Measurements from ENCODE around the gene GPR155. TPM values are rescaled to one million over a fixed set of nuclear protein-coding genes. Genes with fewer than 3 reads are reported as not detected.

The GPR155 gene
- total and polyA plus RNA-seq, 9 of the 15 experiments (the other 6 are each of a cell fraction or from before 2014, with no cell fraction given): 0.04 to 0.40 (median 0.11) TPM; not detected in 1

DNA sequence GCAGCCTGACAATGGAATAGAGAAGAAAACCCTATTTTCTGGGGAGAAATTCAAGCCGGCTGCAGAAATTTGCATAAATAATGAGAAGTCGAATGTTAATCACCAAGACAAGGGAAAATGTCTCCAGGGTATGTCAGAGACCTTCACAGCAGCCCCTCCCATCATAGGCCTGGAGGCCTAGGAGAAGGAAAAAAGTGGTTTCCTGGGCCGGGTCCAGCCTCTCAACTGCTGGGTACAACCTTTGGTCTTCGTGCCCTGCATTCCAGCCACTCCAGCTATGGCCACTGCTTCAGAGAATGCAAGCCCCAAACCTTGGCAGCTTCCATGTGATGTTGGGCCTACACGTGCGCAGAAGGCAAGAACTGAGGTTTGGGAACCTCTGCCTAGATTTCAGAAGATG is 97.3 kb downstream of the GPR155 start:
- Histone ChIP-seq H4K20me1 (replicated peaks; ENCODE audit: control insufficient read depth, insufficient read depth, low read length) (no peaks in the 10 kb centered on the region), H3K27ac (ENCODE audit: extremely low read depth, low read depth, low read length) (no peak overlapping the region), H3K4me1 (replicated peaks in 1 of 2; ENCODE audit: control insufficient read depth in 2 of 2, insufficient read depth in 2 of 2, low read length in 2 of 2) (0 out of 5 replicates have a peak, but pooled peaks cover 0 to 5% of the 10 kb centered on the region in 2 experiments), H3K9me1 (ENCODE audit: control insufficient read depth, insufficient read depth, low read length) (no peaks in the 10 kb centered on the region), H3K9ac (ENCODE audit: insufficient read depth in 1 of 2, low read depth in 2 of 2, low read length in 2 of 2) (no peak overlapping the region), H2AFZ (ENCODE audit: low read depth, low read length) (no peak overlapping the region), H3K79me2 (ENCODE audit: control insufficient read depth, insufficient read depth, low read length) (peaks cover 15% of the 10 kb centered on the region), H3K27me3 (ENCODE audit: control insufficient read depth in 2 of 2, insufficient read depth in 2 of 2, low read length in 2 of 2) (no peaks in the 10 kb centered on the region), H3K4me2 (ENCODE audit: insufficient read depth, low read length) (no peak overlapping the region), H3K36me3 (ENCODE audit: control insufficient read depth, insufficient read depth, low read length) (peaks cover 11% of the 10 kb centered on the region), H3K4me3 (no peak overlapping the region), H3K9me3 (replicated peaks; ENCODE audit: control insufficient read depth, insufficient read depth, low read depth, low read length) (no peaks in the 10 kb centered on the region)
- no TSS peak for BruUV-seq (replicated peaks)
- intact Hi-C loops (cut with micrococcal nuclease) (no loop called here), in situ Hi-C loops (cut with MboI) (no loop called here)
- ATAC-seq: no peak
- TF ChIP-seq ZEB2 (IDR thresholded peaks at IDR 0.05) (no peak), ZNF354B (CRISPR knock-in tag; IDR thresholded peaks at IDR 0.05) (no peak), SMARCA5 (IDR thresholded peaks at IDR 0.05) (no peak), HMGN3 (IDR thresholded peaks at IDR 0.05; ENCODE audit: borderline replicate concordance, extremely low read depth, insufficient read length, low read depth, low read length) (no peak), GATAD2B (IDR thresholded peaks at IDR 0.05; ENCODE audit: borderline replicate concordance) (no peak), SAP30 (IDR thresholded peaks at IDR 0.05; ENCODE audit: borderline replicate concordance, insufficient read depth, low read depth, low read length, poor library complexity, severe bottlenecking) (no peak), CBX2 (IDR thresholded peaks at IDR 0.05; ENCODE audit: insufficient read depth, low read length, poor library complexity, severe bottlenecking) (no peak), NBN (IDR thresholded peaks at IDR 0.05; ENCODE audit: low read depth) (no peak), ETS2 (tag; IDR thresholded peaks at IDR 0.05; ENCODE audit: borderline replicate concordance, poor library complexity, severe bottlenecking) (no peak), ZFP30 (CRISPR knock-in tag; IDR thresholded peaks at IDR 0.05; ENCODE audit: borderline replicate concordance) (no peak), HLTF (IDR thresholded peaks at IDR 0.05) (no peak), NEUROD1 (IDR thresholded peaks at IDR 0.05; ENCODE audit: borderline replicate concordance, low read depth, low read length, partially characterized antibody) (no peak), XRCC4 (IDR thresholded peaks at IDR 0.05; ENCODE audit: extremely low read depth, insufficient read depth, insufficient read length) (no peak), CEBPB (tag; IDR thresholded peaks at IDR 0.05) (no peak), ARID2 (IDR thresholded peaks at IDR 0.05) (no peak), POLR2G (IDR thresholded peaks at IDR 0.05; ENCODE audit: low read depth, low read length) (no peak)
- TF ChIP-seq, protein P1, sequence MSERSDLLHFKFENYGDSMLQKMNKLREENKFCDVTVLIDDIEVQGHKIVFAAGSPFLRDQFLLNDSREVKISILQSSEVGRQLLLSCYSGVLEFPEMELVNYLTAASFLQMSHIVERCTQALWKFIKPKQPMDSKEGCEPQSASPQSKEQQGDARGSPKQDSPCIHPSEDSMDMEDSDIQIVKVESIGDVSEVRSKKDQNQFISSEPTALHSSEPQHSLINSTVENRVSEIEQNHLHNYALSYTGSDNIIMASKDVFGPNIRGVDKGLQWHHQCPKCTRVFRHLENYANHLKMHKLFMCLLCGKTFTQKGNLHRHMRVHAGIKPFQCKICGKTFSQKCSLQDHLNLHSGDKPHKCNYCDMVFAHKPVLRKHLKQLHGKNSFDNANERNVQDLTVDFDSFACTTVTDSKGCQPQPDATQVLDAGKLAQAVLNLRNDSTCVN (CRISPR knock-in tag; IDR thresholded peaks at IDR 0.05): no peak
- TF ChIP-seq, protein P2, sequence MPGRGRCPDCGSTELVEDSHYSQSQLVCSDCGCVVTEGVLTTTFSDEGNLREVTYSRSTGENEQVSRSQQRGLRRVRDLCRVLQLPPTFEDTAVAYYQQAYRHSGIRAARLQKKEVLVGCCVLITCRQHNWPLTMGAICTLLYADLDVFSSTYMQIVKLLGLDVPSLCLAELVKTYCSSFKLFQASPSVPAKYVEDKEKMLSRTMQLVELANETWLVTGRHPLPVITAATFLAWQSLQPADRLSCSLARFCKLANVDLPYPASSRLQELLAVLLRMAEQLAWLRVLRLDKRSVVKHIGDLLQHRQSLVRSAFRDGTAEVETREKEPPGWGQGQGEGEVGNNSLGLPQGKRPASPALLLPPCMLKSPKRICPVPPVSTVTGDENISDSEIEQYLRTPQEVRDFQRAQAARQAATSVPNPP (IDR thresholded peaks at IDR 0.05; ENCODE audit: borderline replicate concordance, insufficient read depth, insufficient read length): no peak
- TF ChIP-seq, protein P3, sequence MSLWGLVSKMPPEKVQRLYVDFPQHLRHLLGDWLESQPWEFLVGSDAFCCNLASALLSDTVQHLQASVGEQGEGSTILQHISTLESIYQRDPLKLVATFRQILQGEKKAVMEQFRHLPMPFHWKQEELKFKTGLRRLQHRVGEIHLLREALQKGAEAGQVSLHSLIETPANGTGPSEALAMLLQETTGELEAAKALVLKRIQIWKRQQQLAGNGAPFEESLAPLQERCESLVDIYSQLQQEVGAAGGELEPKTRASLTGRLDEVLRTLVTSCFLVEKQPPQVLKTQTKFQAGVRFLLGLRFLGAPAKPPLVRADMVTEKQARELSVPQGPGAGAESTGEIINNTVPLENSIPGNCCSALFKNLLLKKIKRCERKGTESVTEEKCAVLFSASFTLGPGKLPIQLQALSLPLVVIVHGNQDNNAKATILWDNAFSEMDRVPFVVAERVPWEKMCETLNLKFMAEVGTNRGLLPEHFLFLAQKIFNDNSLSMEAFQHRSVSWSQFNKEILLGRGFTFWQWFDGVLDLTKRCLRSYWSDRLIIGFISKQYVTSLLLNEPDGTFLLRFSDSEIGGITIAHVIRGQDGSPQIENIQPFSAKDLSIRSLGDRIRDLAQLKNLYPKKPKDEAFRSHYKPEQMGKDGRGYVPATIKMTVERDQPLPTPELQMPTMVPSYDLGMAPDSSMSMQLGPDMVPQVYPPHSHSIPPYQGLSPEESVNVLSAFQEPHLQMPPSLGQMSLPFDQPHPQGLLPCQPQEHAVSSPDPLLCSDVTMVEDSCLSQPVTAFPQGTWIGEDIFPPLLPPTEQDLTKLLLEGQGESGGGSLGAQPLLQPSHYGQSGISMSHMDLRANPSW (CRISPR knock-in tag; IDR thresholded peaks at IDR 0.05): no peak
- ChIA-PET POLR2A (interaction anchor here (0.6 kb wide), 1 partner anchor 48 kb away, joined by 3 read pairs; no protein-coding TSS in a partner anchor), CTCF (ENCODE audit: low intra/inter-chr PET ratio) (no interaction called here)
- 78% methylated on average over 6 of the region's 6 CpGs for WGBS (ENCODE audit: insufficient coverage, low coverage, missing lambda C conversion rate)
- no peak for FAIRE-seq
- no peak for DNase-seq (ENCODE audit: extremely low read depth in 1 of 4, low spot score in 3 of 4)

Measured in K562 (cell line).